GM23338 (cell line): ENCODE results near the gene BMF.

ENCODE experiments used
- CREB1 ChIP-seq: fragments of 250-450 bp; sonication (Bioruptor Pico); IDR thresholded peaks from 2 replicates; pipeline ENCODE4 v1.5.0; 2020; ENCODE audit warnings: low read depth, mild to moderate bottlenecking, moderate library complexity
- EZH2 ChIP-seq: fragments of 200-600 bp; sonication (generic); IDR thresholded peaks from one replicate; pipeline ENCODE4 v1.8.0; 2017; ENCODE audit warnings: antibody characterized with exemption, mild to moderate bottlenecking, low read depth; ENCODE audit not compliant: unreplicated experiment
- EZH2phosphoT487 ChIP-seq: fragments of 200-600 bp; sonication (generic); IDR thresholded peaks from one replicate; pipeline ENCODE4 v1.8.1; 2018; ENCODE audit warnings: antibody characterized with exemption; ENCODE audit not compliant: unreplicated experiment
- NANOG ChIP-seq: IDR thresholded peaks from 2 replicates; pipeline ENCODE4 v1.6.1; 2016; ENCODE audit warnings: antibody characterized with exemption, borderline replicate concordance
- POLR2AphosphoS5 ChIP-seq: IDR thresholded peaks from 2 replicates; pipeline ENCODE4 v1.6.1; 2016; ENCODE audit warnings: antibody characterized with exemption, low read depth
- STAT1 ChIP-seq: IDR thresholded peaks from one replicate; pipeline ENCODE4 v1.6.1; 2016; ENCODE audit warnings: antibody characterized with exemption; ENCODE audit not compliant: unreplicated experiment
- ZNF331 ChIP-seq: fragments of 250-450 bp; sonication (Bioruptor Pico); IDR thresholded peaks from 2 replicates; pipeline ENCODE4 v1.5.0; 2020; ENCODE audit warnings: low read depth, mild to moderate bottlenecking, moderate library complexity
- TF ChIP-seq, protein P1 (sequence below), 2 experiments: fragments of 200-600 bp in 1 of 2; sonication (generic) in 1 of 2; conservative IDR thresholded peaks; 2 replicates each; pipeline versions ENCODE4 v1.5.1 to v1.6.1; 2016 to 2017; ENCODE audit warnings: antibody characterized with exemption in 2 of 2, low read depth in 2 of 2, mild to moderate bottlenecking in 2 of 2, moderate library complexity in 1 of 2
- TF ChIP-seq, protein P2 (sequence below): IDR thresholded peaks from one replicate; pipeline ENCODE4 v1.6.1; 2018; ENCODE audit warnings: antibody characterized with exemption; ENCODE audit not compliant: unreplicated experiment
- TF ChIP-seq, protein P3 (sequence below): IDR thresholded peaks from 2 replicates; pipeline ENCODE4 v1.6.1; 2016; ENCODE audit warnings: antibody characterized with exemption

DNA sequence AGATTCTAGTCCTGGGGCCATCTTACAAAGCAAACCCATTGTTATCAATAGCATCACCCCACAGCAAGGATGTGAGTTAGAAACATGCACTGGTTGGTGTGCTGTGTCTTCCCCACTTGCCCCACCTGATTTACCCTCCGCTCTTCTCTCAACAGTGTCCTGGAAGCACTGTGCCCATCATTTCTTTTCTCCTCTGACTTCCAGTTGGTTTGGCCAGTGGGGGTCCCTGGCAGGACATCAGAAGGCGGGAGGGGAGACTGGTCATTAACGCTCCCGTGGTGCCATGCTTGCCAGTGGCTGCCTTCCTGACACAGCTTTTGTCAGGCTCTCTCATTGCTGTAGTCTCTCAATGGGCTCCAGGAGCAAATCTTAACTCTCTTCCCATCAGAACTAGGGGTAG, 40.7 kb upstream of the BMF start:
- TF ChIP-seq, protein P1, sequence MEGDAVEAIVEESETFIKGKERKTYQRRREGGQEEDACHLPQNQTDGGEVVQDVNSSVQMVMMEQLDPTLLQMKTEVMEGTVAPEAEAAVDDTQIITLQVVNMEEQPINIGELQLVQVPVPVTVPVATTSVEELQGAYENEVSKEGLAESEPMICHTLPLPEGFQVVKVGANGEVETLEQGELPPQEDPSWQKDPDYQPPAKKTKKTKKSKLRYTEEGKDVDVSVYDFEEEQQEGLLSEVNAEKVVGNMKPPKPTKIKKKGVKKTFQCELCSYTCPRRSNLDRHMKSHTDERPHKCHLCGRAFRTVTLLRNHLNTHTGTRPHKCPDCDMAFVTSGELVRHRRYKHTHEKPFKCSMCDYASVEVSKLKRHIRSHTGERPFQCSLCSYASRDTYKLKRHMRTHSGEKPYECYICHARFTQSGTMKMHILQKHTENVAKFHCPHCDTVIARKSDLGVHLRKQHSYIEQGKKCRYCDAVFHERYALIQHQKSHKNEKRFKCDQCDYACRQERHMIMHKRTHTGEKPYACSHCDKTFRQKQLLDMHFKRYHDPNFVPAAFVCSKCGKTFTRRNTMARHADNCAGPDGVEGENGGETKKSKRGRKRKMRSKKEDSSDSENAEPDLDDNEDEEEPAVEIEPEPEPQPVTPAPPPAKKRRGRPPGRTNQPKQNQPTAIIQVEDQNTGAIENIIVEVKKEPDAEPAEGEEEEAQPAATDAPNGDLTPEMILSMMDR (conservative IDR thresholded peaks at IDR 0.05; ENCODE audit: low read depth in 2 of 2): no peak
- TF ChIP-seq EZH2phosphoT487: no peak
- no peak for TF ChIP-seq POLR2AphosphoS5
- no peak for TF ChIP-seq EZH2
- TF ChIP-seq, protein P2, sequence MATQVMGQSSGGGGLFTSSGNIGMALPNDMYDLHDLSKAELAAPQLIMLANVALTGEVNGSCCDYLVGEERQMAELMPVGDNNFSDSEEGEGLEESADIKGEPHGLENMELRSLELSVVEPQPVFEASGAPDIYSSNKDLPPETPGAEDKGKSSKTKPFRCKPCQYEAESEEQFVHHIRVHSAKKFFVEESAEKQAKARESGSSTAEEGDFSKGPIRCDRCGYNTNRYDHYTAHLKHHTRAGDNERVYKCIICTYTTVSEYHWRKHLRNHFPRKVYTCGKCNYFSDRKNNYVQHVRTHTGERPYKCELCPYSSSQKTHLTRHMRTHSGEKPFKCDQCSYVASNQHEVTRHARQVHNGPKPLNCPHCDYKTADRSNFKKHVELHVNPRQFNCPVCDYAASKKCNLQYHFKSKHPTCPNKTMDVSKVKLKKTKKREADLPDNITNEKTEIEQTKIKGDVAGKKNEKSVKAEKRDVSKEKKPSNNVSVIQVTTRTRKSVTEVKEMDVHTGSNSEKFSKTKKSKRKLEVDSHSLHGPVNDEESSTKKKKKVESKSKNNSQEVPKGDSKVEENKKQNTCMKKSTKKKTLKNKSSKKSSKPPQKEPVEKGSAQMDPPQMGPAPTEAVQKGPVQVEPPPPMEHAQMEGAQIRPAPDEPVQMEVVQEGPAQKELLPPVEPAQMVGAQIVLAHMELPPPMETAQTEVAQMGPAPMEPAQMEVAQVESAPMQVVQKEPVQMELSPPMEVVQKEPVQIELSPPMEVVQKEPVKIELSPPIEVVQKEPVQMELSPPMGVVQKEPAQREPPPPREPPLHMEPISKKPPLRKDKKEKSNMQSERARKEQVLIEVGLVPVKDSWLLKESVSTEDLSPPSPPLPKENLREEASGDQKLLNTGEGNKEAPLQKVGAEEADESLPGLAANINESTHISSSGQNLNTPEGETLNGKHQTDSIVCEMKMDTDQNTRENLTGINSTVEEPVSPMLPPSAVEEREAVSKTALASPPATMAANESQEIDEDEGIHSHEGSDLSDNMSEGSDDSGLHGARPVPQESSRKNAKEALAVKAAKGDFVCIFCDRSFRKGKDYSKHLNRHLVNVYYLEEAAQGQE: no peak
- no peak for TF ChIP-seq CREB1 (CRISPR knock-in tag)
- TF ChIP-seq NANOG: no peak
- TF ChIP-seq, protein P3, sequence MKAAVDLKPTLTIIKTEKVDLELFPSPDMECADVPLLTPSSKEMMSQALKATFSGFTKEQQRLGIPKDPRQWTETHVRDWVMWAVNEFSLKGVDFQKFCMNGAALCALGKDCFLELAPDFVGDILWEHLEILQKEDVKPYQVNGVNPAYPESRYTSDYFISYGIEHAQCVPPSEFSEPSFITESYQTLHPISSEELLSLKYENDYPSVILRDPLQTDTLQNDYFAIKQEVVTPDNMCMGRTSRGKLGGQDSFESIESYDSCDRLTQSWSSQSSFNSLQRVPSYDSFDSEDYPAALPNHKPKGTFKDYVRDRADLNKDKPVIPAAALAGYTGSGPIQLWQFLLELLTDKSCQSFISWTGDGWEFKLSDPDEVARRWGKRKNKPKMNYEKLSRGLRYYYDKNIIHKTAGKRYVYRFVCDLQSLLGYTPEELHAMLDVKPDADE: no peak
- TF ChIP-seq ZNF331 (CRISPR knock-in tag): no peak
- TF ChIP-seq STAT1: no peak
